HEK293T (cell line): ENCODE data around the gene SCMH1.

Experiments used
- ARNT ChIP-seq: fragments of 450-650 bp; IDR thresholded peaks from 2 replicates; pipeline ENCODE4 v1.6.1; 2017; ENCODE audit warnings: mild to moderate bottlenecking
- FOXA1 ChIP-seq: fragments of 450-650 bp; IDR thresholded peaks from 2 replicates; pipeline ENCODE4 v1.6.1; 2016; ENCODE audit warnings: mild to moderate bottlenecking
- HDGF ChIP-seq: fragments of 450-650 bp; IDR thresholded peaks from 2 replicates; pipeline ENCODE4 v1.6.1; 2017; ENCODE audit warnings: antibody characterized with exemption, borderline replicate concordance
- L3MBTL2 ChIP-seq: fragments of 450-650 bp; conservative IDR thresholded peaks from 2 replicates; pipeline ENCODE4 v1.6.1; 2016; ENCODE audit warnings: mild to moderate bottlenecking
- LEF1 ChIP-seq: fragments of 450-650 bp; IDR thresholded peaks from 2 replicates; pipeline ENCODE4 v1.6.1; 2017; ENCODE audit warnings: mild to moderate bottlenecking, borderline replicate concordance
- SUZ12 ChIP-seq: fragments of 450-650 bp; IDR thresholded peaks from 2 replicates; pipeline ENCODE4 v1.6.1; 2016; ENCODE audit warnings: mild to moderate bottlenecking

- TF ChIP-seq LEF1 (no peak), ARNT (no peak), L3MBTL2 (no peak), HDGF (no peak), SUZ12 (no peak), FOXA1 (no peak)
Measured at GRCh38 chr1:40989066-40989465, 253.0 kb downstream of the SCMH1 start.
